WI38 (cell line): ENCODE measurements around the gene CARD6.
"Not testable (repeated sequence)": the region's sequence is repeated elsewhere in the genome, so short reads cannot be mapped to it uniquely, and the experiment has no call there.

Experiments
- H3K4me3 ChIP-seq: 2 replicates; pipeline ENCODE4 v1.5.1; 2011; ENCODE audit warnings: low read depth, mild to moderate bottlenecking, control low read depth, low read length
- CTCF ChIP-seq: IDR thresholded peaks from 2 replicates; pipeline ENCODE4 v1.5.1; 2012; ENCODE audit warnings: low read depth, mild to moderate bottlenecking, control low read depth, low read length

Gene CARD6

GRCh38 chr5:40798801-40799210 is 42.4 kb upstream of the CARD6 start:
- TF ChIP-seq CTCF = no peak
- H3K4me3 ChIP-seq = peak overlapping the region; percentile 93

- TF ChIP-seq CTCF = no peak
- peak overlapping the region; percentile 93 for H3K4me3 ChIP-seq
These were observed 41.9 kb upstream of the CARD6 start for GRCh38 chr5:40799258-40799657.

- H3K4me3 ChIP-seq = no peak overlapping the region
- TF ChIP-seq CTCF = no peak
These were observed 39.2 kb upstream of the CARD6 start for GRCh38 chr5:40801771-40802562.

GRCh38 chr5:40812125-40812524 is 29.0 kb upstream of the CARD6 start:
- no peak overlapping the region for H3K4me3 ChIP-seq
- no peak for TF ChIP-seq CTCF

- TF ChIP-seq CTCF = no peak
- no peak overlapping the region for H3K4me3 ChIP-seq
These were observed 27.4 kb upstream of the CARD6 start for GRCh38 chr5:40813698-40814281.

GRCh38 chr5:40823459-40823858 is 17.7 kb upstream of the CARD6 start:
- no peak overlapping the region for H3K4me3 ChIP-seq
- no peak for TF ChIP-seq CTCF

- H3K4me3 ChIP-seq = not testable (repeated sequence)
These were observed 15.6 kb upstream of the CARD6 start for GRCh38 chr5:40825461-40826043.
